Sigmoid colon (tissue), 4 donors: ENCODE measurements around the gene SLC25A13.

Experiments
- EP300 ChIP-seq, 4 donors: sonication (generic); formaldehyde crosslinking; IDR thresholded peaks; one replicate each; pipeline ENCODE4 v1.6.1; 2017; ENCODE audit warnings: antibody characterized with exemption in 4 of 4
- POLR2A ChIP-seq, 2 donors: fragments of 450-650 bp; IDR thresholded peaks; one replicate each; pipeline ENCODE4 v1.6.1; 2016; ENCODE audit warnings: antibody characterized with exemption in 2 of 2, mild to moderate bottlenecking in 2 of 2, moderate library complexity in 2 of 2
- POLR2AphosphoS5 ChIP-seq, 4 donors: sonication (generic); formaldehyde crosslinking; IDR thresholded peaks; one replicate each; pipeline ENCODE4 v1.6.1; 2017; ENCODE audit warnings: antibody characterized with exemption in 4 of 4
- TF ChIP-seq, protein P1 (sequence below), 4 experiments: fragments of 450-650 bp in 3 of 4; fragments of 200-600 bp in 1 of 4; IDR thresholded peaks; one replicate each; pipeline ENCODE4 v1.5.1; 2016 to 2019; ENCODE audit warnings: antibody characterized with exemption in 4 of 4, mild to moderate bottlenecking in 3 of 4, moderate library complexity in 2 of 4

DNA sequence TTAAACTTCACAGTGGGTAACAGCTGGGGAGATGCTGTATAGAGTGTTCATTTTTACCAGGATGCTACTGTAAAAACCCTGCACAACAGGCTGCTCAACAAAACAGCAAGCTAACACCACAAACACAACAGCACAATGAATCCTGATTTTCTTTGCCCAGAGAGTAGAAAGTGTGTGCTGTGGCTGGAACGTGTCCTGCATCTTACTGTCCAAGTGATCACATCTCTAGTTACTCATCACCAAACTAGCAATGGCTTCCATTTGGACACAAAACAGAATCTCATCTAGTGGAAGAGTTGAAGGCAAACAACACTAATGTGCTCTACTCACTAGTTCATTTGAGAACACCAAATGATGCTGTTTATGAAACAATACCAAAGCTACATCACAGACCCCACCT is 121.2 kb downstream of the SLC25A13 start:
- TF ChIP-seq, protein P1, sequence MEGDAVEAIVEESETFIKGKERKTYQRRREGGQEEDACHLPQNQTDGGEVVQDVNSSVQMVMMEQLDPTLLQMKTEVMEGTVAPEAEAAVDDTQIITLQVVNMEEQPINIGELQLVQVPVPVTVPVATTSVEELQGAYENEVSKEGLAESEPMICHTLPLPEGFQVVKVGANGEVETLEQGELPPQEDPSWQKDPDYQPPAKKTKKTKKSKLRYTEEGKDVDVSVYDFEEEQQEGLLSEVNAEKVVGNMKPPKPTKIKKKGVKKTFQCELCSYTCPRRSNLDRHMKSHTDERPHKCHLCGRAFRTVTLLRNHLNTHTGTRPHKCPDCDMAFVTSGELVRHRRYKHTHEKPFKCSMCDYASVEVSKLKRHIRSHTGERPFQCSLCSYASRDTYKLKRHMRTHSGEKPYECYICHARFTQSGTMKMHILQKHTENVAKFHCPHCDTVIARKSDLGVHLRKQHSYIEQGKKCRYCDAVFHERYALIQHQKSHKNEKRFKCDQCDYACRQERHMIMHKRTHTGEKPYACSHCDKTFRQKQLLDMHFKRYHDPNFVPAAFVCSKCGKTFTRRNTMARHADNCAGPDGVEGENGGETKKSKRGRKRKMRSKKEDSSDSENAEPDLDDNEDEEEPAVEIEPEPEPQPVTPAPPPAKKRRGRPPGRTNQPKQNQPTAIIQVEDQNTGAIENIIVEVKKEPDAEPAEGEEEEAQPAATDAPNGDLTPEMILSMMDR (IDR thresholded peaks at IDR 0.05) = no peak
- TF ChIP-seq POLR2A (IDR thresholded peaks at IDR 0.05) (no peak), POLR2AphosphoS5 (IDR thresholded peaks at IDR 0.05) (no peak), EP300 (IDR thresholded peaks at IDR 0.05) (no peak)
